H1 (cell line): Measurements from ENCODE around the gene CNOT3. TPM values are rescaled to one million over a fixed set of nuclear protein-coding genes. Genes with fewer than 3 reads are reported as not detected.
A peak's percentile ranks its signal among the peaks of the same experiment; 100 is the strongest.

Source experiments
- CTCF ChIA-PET: fragments of 300-600 bp; sonication (Branson Sonifier 250); formaldehyde crosslinking; loops from one replicate; lab custom pipeline; 2021; ENCODE audit not compliant: partially characterized antibody; lab: Charles Lee
- POLR2A ChIA-PET: fragments of 300-600 bp; sonication (Branson Sonifier 250); formaldehyde crosslinking; loops from one replicate; lab custom pipeline; 2021; ENCODE audit warnings: inconsistent platforms; ENCODE audit not compliant: partially characterized antibody; lab: Charles Lee
- DNase-seq, 2 experiments: peaks; one replicate each; pipeline versions ENCODE4 v3.0.0 to v3.0.0-alpha.2; 2010 to 2022; ENCODE audit warnings: low spot score in 2 of 2, low read depth in 1 of 2, mixed read lengths in 1 of 2
- FAIRE-seq: peaks from 2 replicates; lab custom pipeline; 2011; peaks lifted over from hg19 to GRCh38; lab: Jason Lieb, UNC
- H2AFZ ChIP-seq: 2 replicates; pipeline ENCODE4 v1.8.1; 2012; ENCODE audit warnings: low read length, inconsistent platforms
- H2AK5ac ChIP-seq: 2 replicates; pipeline ENCODE4 v1.6.1; 2013; ENCODE audit warnings: low read depth, low read length
- H2BK120ac ChIP-seq: replicated peaks from 2 replicates; pipeline ENCODE3; 2013; ENCODE audit warnings: low read depth, low read length, inconsistent platforms
- H2BK12ac ChIP-seq: 2 replicates; pipeline ENCODE4 v1.6.1; 2013; ENCODE audit warnings: low read depth, low read length
- H2BK15ac ChIP-seq: 2 replicates; pipeline ENCODE4 v1.6.1; 2013; ENCODE audit warnings: low read length
- H2BK20ac ChIP-seq: 2 replicates; pipeline ENCODE4 v1.6.1; 2013; ENCODE audit warnings: low read length
- H2BK5ac ChIP-seq: 2 replicates; pipeline ENCODE4 v1.6.1; 2013; ENCODE audit warnings: low read depth, low read length
- H3K14ac ChIP-seq: 2 replicates; pipeline ENCODE4 v1.6.1; 2013; ENCODE audit warnings: inconsistent platforms; ENCODE audit not compliant: insufficient read length
- H3K18ac ChIP-seq: 2 replicates; pipeline ENCODE4 v1.6.1; 2013; ENCODE audit warnings: low read length; ENCODE audit errors: extremely low read depth
- H3K23ac ChIP-seq: 2 replicates; pipeline ENCODE4 v1.6.1; 2013; ENCODE audit warnings: inconsistent platforms; ENCODE audit not compliant: insufficient read length
- H3K23me2 ChIP-seq: 2 replicates; pipeline ENCODE4 v1.6.1; 2013; ENCODE audit warnings: low read depth, low read length
- H3K27ac ChIP-seq: 2 replicates; pipeline ENCODE4 v1.6.1; 2011; ENCODE audit warnings: low read depth, low read length, inconsistent platforms
- H3K27me3 ChIP-seq, 4 experiments: replicated peaks in 1 of 4; 1 replicate in 1 of 4; 2 replicates in 3 of 4; pipeline versions ENCODE4 v1.6.1 to v1.8.1; 2011 to 2013; ENCODE audit warnings: low read length in 3 of 4, mild to moderate bottlenecking in 3 of 4, inconsistent platforms in 2 of 4, mixed read lengths in 2 of 4, moderate library complexity in 1 of 4; ENCODE audit not compliant: control insufficient read depth in 3 of 4, insufficient read depth in 3 of 4; ENCODE audit errors: extremely low read depth in 1 of 4
- H3K36me3 ChIP-seq, 4 experiments: 2 replicates each; pipeline versions ENCODE4 v1.6.1 to v1.8.1; 2011 to 2013; ENCODE audit warnings: mild to moderate bottlenecking in 4 of 4, low read length in 3 of 4, moderate library complexity in 2 of 4, control low read depth in 1 of 4, inconsistent platforms in 1 of 4; ENCODE audit not compliant: insufficient read depth in 4 of 4, control insufficient read depth in 2 of 4
- H3K4ac ChIP-seq: replicated peaks from 2 replicates; pipeline ENCODE3; 2013; ENCODE audit warnings: low read length, low read depth, mixed read lengths, inconsistent platforms; ENCODE audit not compliant: insufficient read length
- H3K4me1 ChIP-seq, 4 experiments: replicated peaks in 1 of 4; 1 replicate in 1 of 4; 2 replicates in 3 of 4; pipeline versions ENCODE4 v1.6.1 to v1.8.1; 2011 to 2013; ENCODE audit warnings: low read length in 3 of 4, inconsistent platforms in 2 of 4, mixed read lengths in 1 of 4; ENCODE audit not compliant: insufficient read depth in 4 of 4, control insufficient read depth in 3 of 4
- H3K4me2 ChIP-seq, 2 experiments: 2 replicates each; pipeline versions ENCODE4 v1.6.1 to v1.8.1; 2011 to 2013; ENCODE audit warnings: low read depth in 2 of 2, low read length in 2 of 2, control low read depth in 1 of 2, inconsistent platforms in 1 of 2, mild to moderate bottlenecking in 1 of 2; ENCODE audit not compliant: insufficient read depth in 1 of 2
- H3K4me3 ChIP-seq, 4 experiments: fragments of 200-600, 300-600 bp in 1 of 4; sonication (generic), shearing (Covaris generic), sonication (Bioruptor Twin) in 1 of 4; 2 replicates each; pipeline versions ENCODE4 v1.5.1 to v1.8.1; 2011 to 2016; ENCODE audit warnings: low read length in 4 of 4, low read depth in 3 of 4, control low read depth in 2 of 4, inconsistent platforms in 2 of 4, mild to moderate bottlenecking in 2 of 4, mixed read lengths in 1 of 4, moderate library complexity in 1 of 4; ENCODE audit not compliant: insufficient read depth in 2 of 4; ENCODE audit errors: extremely low read depth in 1 of 4
- H3K56ac ChIP-seq: replicated peaks from 2 replicates; pipeline ENCODE3; 2013; ENCODE audit warnings: low read depth, mild to moderate bottlenecking, mixed read lengths, low read length, inconsistent platforms; ENCODE audit not compliant: insufficient read length
- H3K79me1 ChIP-seq: 2 replicates; pipeline ENCODE4 v1.6.1; 2013; ENCODE audit warnings: low read depth, low read length, control low read depth
- H3K79me2 ChIP-seq, 2 experiments: 2 replicates each; pipeline versions ENCODE4 v1.6.1 to v1.8.1; 2012 to 2013; ENCODE audit warnings: low read length in 2 of 2, mild to moderate bottlenecking in 2 of 2, inconsistent platforms in 1 of 2; ENCODE audit not compliant: insufficient read depth in 2 of 2, control insufficient read depth in 1 of 2
- H3K9ac ChIP-seq, 4 experiments: replicated peaks in 1 of 4; 1 replicate in 1 of 4; 2 replicates in 3 of 4; pipeline versions ENCODE4 v1.6.1 to v1.8.1; 2011 to 2013; ENCODE audit warnings: low read depth in 3 of 4, low read length in 3 of 4, control low read depth in 2 of 4, mild to moderate bottlenecking in 2 of 4, moderate library complexity in 2 of 4, inconsistent platforms in 1 of 4; ENCODE audit errors: extremely low read depth in 1 of 4
- H3K9me3 ChIP-seq, 2 experiments: 2 replicates each; pipeline versions ENCODE4 v1.6.1 to v1.8.1; 2012 to 2013; ENCODE audit warnings: mild to moderate bottlenecking in 2 of 2, moderate library complexity in 2 of 2, control low read depth in 1 of 2, inconsistent platforms in 1 of 2, low read depth in 1 of 2, low read length in 1 of 2, mixed read lengths in 1 of 2; ENCODE audit not compliant: insufficient read depth in 2 of 2
- H4K20me1 ChIP-seq, 2 experiments: replicated peaks in 1 of 2; 2 replicates each; pipeline versions ENCODE3 to v1.8.1; 2011 to 2013; ENCODE audit warnings: inconsistent platforms in 2 of 2, low read length in 2 of 2, mild to moderate bottlenecking in 1 of 2; ENCODE audit not compliant: insufficient read depth in 2 of 2, control insufficient read depth in 1 of 2
- H4K5ac ChIP-seq: 2 replicates; pipeline ENCODE4 v1.6.1; 2013; ENCODE audit warnings: low read length, low read depth, mixed read lengths, inconsistent platforms; ENCODE audit not compliant: insufficient read length
- H4K8ac ChIP-seq: 2 replicates; pipeline ENCODE4 v1.8.0; 2013; ENCODE audit warnings: mild to moderate bottlenecking, moderate library complexity, low read length, inconsistent platforms; ENCODE audit not compliant: insufficient read depth; ENCODE audit errors: extremely low read depth
- H4K91ac ChIP-seq: replicated peaks from 2 replicates; pipeline ENCODE3; 2013; ENCODE audit warnings: low read length, mixed read lengths, inconsistent platforms; ENCODE audit not compliant: insufficient read length
- BCL11A ChIP-seq, 2 experiments: IDR thresholded peaks; one replicate each; pipeline ENCODE4 v1.6.1; 2011; ENCODE audit warnings: low read depth in 2 of 2, low read length in 2 of 2, mild to moderate bottlenecking in 2 of 2
- CTBP2 ChIP-seq: IDR thresholded peaks from 2 replicates; pipeline ENCODE4 v1.7.0; 2011; ENCODE audit warnings: borderline replicate concordance, mild to moderate bottlenecking, moderate library complexity, mixed read lengths, low read length; ENCODE audit not compliant: insufficient read depth, insufficient read length
- EZH2 ChIP-seq: fragments of 200-600 bp; sonication (generic); IDR thresholded peaks from 2 replicates; pipeline ENCODE4 v1.7.1; 2012; ENCODE audit warnings: low read depth, mild to moderate bottlenecking, moderate library complexity, low read length, inconsistent platforms; ENCODE audit not compliant: severe bottlenecking
- HDAC2 ChIP-seq, 2 experiments: fragments of 300-600 bp in 1 of 2; sonication (generic) in 1 of 2; IDR thresholded peaks; 2 replicates each; pipeline ENCODE4 v1.6.1; 2011 to 2012; ENCODE audit warnings: low read depth in 2 of 2, low read length in 2 of 2, mild to moderate bottlenecking in 2 of 2, moderate library complexity in 2 of 2, borderline replicate concordance in 1 of 2, inconsistent platforms in 1 of 2
- JUND ChIP-seq: IDR thresholded peaks from 2 replicates; pipeline ENCODE4 v1.6.1; 2011; ENCODE audit warnings: mild to moderate bottlenecking, improper control_type of control experiment, low read length
- RNF2 ChIP-seq: fragments of 200-900, 300-1000 bp; sonication (generic); IDR thresholded peaks from 2 replicates; pipeline ENCODE4 v1.7.1; 2016; ENCODE audit warnings: borderline replicate concordance, low read depth, mild to moderate bottlenecking, antibody characterized with exemption, low read length; ENCODE audit not compliant: poor library complexity, severe bottlenecking; ENCODE audit errors: missing control alignments
- WGBS, 2 experiments: shearing (Covaris generic) in 1 of 2; methylation state at CpG; one replicate each; pipeline versions ENCODE4 v1.1.6 to v1.1.7; 2013 to 2015; ENCODE audit warnings: low lambda C conversion rate in 2 of 2, mixed read lengths in 2 of 2, inconsistent platforms in 1 of 2, low coverage in 1 of 2, missing lambda C conversion rate in 1 of 2; ENCODE audit not compliant: insufficient replicate concordance in 2 of 2, insufficient coverage in 1 of 2, insufficient read length in 1 of 2; ENCODE audit errors: extremely low coverage in 1 of 2, missing lambda C conversion rate in 1 of 2; 5-methylcytosine and 5-hydroxymethylcytosine counted together
- polyA plus RNA-seq, 7 experiments: library from polyadenylated mRNA; depleted of rRNA in 3 of 7; stranded (reverse) in 5 of 7; unstranded in 2 of 7; fragments of >200 nt in 5 of 7; fragments of 200-250 nt in 2 of 7; gene quantifications; 1 replicate in 5 of 7; 2 replicates in 1 of 7; 4 replicates in 1 of 7; pipeline versions ENCODE4 v1.2.1 to v1.2.3, GENCODE V29; 2011 to 2013; ENCODE audit warnings: missing spikeins in 2 of 7, mixed read lengths in 2 of 7
- total RNA-seq: library from RNA; stranded (reverse); fragmentation: NEBNext Ultra II Directional; extraction: Animal tissue kit (Norgen Biotek cat#: 25700); gene quantifications from 2 replicates; pipeline ENCODE4 v1.2.1, GENCODE V29; 2021
- TF ChIP-seq, protein P1 (sequence below), 3 experiments: IDR thresholded peaks; 1 replicate in 2 of 3; 2 replicates in 1 of 3; pipeline versions ENCODE4 v1.5.1 to v1.6.1; 2011; ENCODE audit warnings: low read length in 3 of 3, mild to moderate bottlenecking in 3 of 3, inconsistent platforms in 2 of 3, low read depth in 1 of 3, moderate library complexity in 1 of 3; ENCODE audit not compliant: insufficient read depth in 1 of 3; ENCODE audit errors: control extremely low read depth in 1 of 3
- TF ChIP-seq, protein P2 (sequence below): IDR thresholded peaks from 2 replicates; pipeline ENCODE4 v1.6.1; 2011; ENCODE audit warnings: low read depth, mild to moderate bottlenecking, low read length; ENCODE audit not compliant: insufficient read depth

Gene CNOT3
- total and polyA plus RNA-seq, 2 of the 8 experiments (the other 6 are each of a cell fraction or from before 2014, with no cell fraction given): 21.2 to 86.4 TPM

DNA sequence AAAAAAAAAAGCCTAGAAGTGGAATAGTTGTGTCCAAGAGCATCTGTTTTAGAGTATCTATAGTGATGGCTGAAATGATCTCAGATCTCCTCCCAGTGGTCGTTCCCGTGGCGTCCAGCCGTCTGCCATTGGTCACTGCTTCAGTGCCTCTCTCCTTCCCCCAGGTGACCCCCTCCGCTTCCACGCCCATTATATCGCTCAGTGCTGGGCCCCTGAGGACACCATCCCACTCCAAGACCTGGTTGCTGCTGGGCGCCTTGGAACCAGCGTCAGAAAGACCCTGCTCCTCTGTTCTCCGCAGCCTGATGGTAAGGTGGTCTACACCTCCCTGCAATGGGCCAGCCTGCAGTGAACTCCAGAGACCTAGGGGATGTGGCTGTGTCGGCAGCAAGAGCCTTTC, 55.4 kb downstream of the CNOT3 start:
- H3K36me3 ChIP-seq: peaks cover 3 to 19% (median 5%) of the 10 kb centered on the region in 4 experiments; a peak in 7 of 8 replicates
- H3K79me1 ChIP-seq: peaks cover 8% of the 10 kb centered on the region
- H3K4me3 ChIP-seq: no peak overlapping the region
- 86% methylated on average over 11 of the region's 11 CpGs; no CpG with 5 or more reads in 1 of the 2 experiments for WGBS, 2 experiments
- no peaks in the 10 kb centered on the region for H4K20me1 ChIP-seq
- H2AK5ac ChIP-seq: no peak overlapping the region
- no peak overlapping the region for H2BK20ac ChIP-seq
- H2BK15ac ChIP-seq: no peak overlapping the region
- no peaks in the 10 kb centered on the region for H3K27me3 ChIP-seq
- H3K27ac ChIP-seq: no peak overlapping the region
- peaks cover 11% of the 10 kb centered on the region for H3K23me2 ChIP-seq
- no peak overlapping the region for H4K91ac ChIP-seq
- no peak overlapping the region for H2BK12ac ChIP-seq
- ChIA-PET CTCF (interaction anchor here (0.5 to 1.2 kb wide), 2 partner anchors 13 to 390 kb away, joined by 3 read pairs; no protein-coding TSS in a partner anchor), POLR2A (interaction anchor here (28.7 kb wide), 1 partner anchor 14 kb away, joined by 909 read pairs; the partner anchor contains the start of gene RPS9)
- no peak overlapping the region for H2AFZ ChIP-seq
- H4K8ac ChIP-seq: no peak overlapping the region
- FAIRE-seq: no peak
- peaks cover 3 to 11% (median 6%) of the 10 kb centered on the region in 4 experiments; a peak in 5 of 7 replicates for H3K4me1 ChIP-seq
- H3K9me3 ChIP-seq: no peaks in the 10 kb centered on the region
- H3K9ac ChIP-seq: peak overlapping the region in 1 of 4 experiments; percentile 28; a peak in 1 of 7 replicates
- H2BK5ac ChIP-seq: no peak overlapping the region
- no peak for DNase-seq
- no peak overlapping the region; a peak in 1 of 4 replicates for H3K4me2 ChIP-seq
- H2BK120ac ChIP-seq: no peak overlapping the region
- H3K23ac ChIP-seq: no peak overlapping the region
- peaks cover 2 to 15% of the 10 kb centered on the region in 2 experiments; a peak in 3 of 4 replicates for H3K79me2 ChIP-seq
- no peak overlapping the region for H3K18ac ChIP-seq
- no peak overlapping the region for H3K56ac ChIP-seq
- no peak overlapping the region for H3K14ac ChIP-seq
- no peak overlapping the region for H3K4ac ChIP-seq
- H4K5ac ChIP-seq: no peak overlapping the region
- TF ChIP-seq CTBP2 (no peak), JUND (no peak), RNF2 (no peak), EZH2 (no peak), BCL11A (IDR thresholded peaks at IDR 0.05; ENCODE audit: low read depth in 2 of 2, low read length in 2 of 2) (no peak), HDAC2 (IDR thresholded peaks at IDR 0.05; ENCODE audit: borderline replicate concordance in 1 of 2, low read depth in 2 of 2, low read length in 2 of 2) (no peak)
- TF ChIP-seq, protein P1, sequence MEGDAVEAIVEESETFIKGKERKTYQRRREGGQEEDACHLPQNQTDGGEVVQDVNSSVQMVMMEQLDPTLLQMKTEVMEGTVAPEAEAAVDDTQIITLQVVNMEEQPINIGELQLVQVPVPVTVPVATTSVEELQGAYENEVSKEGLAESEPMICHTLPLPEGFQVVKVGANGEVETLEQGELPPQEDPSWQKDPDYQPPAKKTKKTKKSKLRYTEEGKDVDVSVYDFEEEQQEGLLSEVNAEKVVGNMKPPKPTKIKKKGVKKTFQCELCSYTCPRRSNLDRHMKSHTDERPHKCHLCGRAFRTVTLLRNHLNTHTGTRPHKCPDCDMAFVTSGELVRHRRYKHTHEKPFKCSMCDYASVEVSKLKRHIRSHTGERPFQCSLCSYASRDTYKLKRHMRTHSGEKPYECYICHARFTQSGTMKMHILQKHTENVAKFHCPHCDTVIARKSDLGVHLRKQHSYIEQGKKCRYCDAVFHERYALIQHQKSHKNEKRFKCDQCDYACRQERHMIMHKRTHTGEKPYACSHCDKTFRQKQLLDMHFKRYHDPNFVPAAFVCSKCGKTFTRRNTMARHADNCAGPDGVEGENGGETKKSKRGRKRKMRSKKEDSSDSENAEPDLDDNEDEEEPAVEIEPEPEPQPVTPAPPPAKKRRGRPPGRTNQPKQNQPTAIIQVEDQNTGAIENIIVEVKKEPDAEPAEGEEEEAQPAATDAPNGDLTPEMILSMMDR (IDR thresholded peaks at IDR 0.05; ENCODE audit: control extremely low read depth in 1 of 3, insufficient read depth in 1 of 3, low read depth in 1 of 3, low read length in 3 of 3): no peak
- TF ChIP-seq, protein P2, sequence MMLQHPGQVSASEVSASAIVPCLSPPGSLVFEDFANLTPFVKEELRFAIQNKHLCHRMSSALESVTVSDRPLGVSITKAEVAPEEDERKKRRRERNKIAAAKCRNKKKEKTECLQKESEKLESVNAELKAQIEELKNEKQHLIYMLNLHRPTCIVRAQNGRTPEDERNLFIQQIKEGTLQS: no peak
